Inferior parietal cortex (tissue), 1 donor: ENCODE results near the gene RO60.
"Not testable (repeated sequence)": the region's sequence is repeated elsewhere in the genome, so short reads cannot be mapped to it uniquely, and the experiment has no call there.

Source experiments
- DNase-seq: peaks from one replicate; pipeline ENCODE4 v3.0.0-alpha.2; 2016; ENCODE audit errors: extremely low spot score

RO60 gene

DNA sequence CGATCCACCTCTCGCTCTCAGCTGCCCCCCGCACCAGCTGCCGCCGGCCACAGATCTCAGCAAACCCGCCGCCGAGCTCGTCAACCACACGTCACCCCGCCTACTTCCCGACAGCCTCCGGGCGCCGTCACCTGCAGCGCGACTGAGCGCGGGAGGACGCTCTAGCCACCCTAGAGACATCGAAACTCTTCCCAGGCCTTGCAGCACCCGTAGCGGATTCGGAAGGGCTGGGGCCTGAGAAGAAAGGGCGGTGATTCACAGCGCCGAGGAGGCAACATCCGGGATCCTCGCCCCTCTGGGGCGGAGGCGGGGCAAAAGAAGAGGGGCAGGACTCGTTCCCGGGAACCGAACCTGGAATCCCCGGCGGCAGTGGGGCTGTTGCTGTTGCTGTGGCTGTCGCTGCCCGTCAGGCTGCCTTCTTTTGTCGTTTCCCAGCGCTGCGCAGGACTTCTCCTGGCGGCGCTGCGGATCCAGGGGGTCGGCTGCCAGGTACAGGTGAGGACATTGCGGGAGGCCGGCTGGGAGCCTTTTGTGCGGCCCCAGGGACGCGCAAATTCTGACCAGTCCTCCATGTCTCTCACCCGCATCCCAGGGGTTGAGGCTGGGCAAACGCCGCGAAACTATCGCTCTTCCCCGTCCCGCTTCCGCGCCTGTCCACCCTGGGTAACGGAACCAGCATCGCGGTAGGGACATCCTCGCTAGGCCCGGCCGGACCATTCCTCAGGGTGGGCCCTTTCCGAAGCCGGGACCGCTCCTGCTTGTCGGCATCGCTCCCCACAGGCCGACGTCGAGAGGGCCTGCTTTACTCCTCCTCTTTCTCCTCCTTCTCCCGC is at the start of gene RO60, which contains the start of gene UCHL5:
Gene RO60, plus strand, starts transcription at position 331 of the 833 bp plus-strand sequence. CDS start 9,443 bp downstream, outside the sequence.
Gene UCHL5, minus strand, starts transcription at position 79 of the 833 bp plus-strand sequence. CDS start 100 bp downstream, outside the sequence.
- DNase-seq = peak; percentile 98

DNA sequence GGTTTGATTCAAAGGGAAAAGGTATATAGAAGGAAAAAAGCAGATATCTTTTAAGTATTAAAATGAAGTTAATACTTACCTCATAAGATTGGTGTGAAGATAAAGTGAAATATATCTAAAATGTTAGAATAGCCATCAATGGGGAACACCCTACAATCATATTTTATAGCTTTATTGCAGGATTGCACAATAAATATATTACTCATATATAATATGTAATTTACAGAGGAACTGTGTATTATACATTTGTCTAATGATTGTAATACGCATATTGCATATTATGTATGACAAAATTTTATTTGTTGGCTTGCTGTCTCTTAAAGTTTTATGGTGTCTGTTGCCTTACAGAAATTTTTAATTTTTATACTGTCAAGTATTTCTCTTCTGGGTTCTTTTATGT is 48.0 kb upstream of the RO60 start:
- no peak for DNase-seq

DNA sequence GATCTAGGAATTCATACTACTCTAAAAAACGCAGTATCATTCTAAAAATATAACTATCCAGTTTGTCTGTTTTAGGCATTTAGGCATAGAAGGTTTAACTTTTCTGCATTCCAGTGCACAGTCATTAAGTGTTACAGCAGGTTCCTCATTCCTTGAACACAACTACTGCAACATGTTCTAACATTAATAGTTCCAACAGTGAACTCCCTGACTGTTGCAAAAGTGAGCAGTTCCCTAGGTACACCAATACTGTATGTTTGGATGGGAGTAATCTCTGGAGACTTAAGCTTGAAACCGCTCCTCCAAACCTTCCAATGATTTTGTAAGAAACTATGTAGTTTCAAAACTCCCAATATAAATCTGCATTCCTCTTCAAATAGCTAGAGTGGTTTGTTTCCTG is 46.4 kb upstream of the RO60 start:
- DNase-seq = no peak

DNA sequence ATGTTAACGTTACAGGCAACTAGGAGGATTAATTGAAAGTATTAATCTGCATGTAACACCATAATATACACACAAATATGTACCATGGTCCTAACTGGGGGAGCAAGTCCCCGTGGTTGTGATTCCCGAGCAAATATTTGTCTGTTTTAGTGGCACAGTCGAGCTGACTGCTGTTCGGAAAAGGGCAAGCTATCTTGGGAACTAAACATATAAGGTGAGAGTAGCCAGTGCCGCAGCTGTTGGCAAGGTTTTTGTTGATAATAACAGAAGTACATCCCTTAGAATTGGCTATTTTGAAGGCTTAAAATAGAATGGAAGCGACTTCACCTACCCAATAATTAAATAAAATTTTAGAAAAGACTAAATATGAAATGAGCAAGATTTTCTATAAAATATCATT is 45.7 kb upstream of the RO60 start:
- no peak for DNase-seq

DNA sequence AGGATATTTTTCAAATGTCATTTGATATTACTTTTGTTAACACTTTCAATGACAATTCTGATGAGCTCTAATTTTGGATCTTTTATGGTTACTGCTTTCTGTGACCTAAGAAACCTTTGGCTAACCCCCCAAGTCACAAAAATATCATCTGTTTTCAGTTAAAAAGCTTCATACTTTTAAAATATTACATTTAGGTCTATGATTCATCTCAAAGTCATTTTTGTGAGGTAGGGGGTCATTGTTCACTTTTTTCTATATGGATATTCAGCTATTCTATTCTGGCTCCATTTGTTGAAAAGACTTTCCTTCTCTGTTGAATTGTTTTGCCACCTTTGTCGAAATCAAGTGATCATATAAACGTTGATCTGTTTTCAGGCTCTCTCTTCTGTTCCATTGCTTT is 45.0 kb upstream of the RO60 start:
- no peak for DNase-seq

DNA sequence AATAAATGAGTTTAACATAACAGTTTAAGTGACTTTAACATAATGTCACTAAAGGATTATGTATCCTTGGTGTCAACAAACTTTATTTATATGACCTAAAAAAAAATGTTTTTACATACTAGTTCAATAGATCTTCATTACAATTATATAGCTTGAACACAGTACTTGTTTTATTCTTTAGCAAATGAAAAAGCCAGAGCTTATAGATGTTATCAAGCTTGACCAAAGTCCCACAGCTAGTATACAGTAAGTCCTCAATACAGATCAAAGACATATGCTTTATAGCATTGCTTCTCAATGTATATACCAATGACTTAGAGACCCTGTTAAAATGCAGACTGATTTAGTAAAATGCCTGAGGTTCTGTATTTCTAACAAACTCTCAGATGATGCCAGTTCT is 42.6 kb upstream of the RO60 start:
- DNase-seq = no peak

DNA sequence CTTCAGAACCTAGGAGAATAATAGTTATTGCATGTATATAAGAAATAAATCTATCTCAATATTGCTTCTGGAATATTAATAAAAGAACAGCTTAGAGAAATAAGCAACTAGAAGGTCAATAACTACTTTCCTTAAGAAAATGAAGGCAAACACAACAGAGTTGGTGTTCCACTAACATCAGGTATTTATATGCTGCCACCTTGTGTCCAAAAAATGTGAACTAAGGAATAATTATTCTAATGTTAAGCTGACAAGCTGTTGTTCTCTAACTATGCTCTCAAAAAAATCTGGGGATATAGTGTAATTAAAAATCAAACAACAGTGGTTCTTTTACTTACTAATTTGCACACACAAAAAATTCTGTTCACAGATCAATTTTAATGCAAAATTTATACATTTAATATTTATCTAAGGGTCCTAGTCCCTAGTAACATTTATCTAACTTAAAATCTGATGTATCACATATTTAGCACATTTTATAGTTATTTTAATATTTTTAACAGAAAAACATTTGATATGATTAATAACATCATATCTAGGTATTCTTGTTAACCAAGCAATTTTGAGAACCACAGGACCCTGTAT is 39.9 kb upstream of the RO60 start:
- peak; percentile 82 for DNase-seq

DNA sequence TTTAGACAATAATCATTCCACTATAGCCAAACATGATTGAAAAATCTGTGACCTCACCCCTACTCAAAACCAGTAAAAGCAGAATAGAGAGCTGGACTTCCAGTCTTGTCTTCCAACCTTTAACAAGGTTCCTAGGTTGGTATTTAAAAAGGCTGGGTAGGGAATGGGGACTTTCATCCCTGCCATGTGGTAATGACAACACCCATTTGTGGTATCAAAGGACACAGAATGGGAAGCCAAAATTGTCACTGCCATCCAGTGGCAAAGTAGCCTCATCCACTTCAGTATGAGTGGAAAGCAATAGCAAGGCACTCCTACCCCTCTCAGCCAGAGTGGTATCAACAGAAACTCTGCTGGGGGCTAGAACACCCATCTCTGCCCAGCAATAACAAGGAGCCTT is 34.2 kb upstream of the RO60 start:
- DNase-seq = no peak

DNA sequence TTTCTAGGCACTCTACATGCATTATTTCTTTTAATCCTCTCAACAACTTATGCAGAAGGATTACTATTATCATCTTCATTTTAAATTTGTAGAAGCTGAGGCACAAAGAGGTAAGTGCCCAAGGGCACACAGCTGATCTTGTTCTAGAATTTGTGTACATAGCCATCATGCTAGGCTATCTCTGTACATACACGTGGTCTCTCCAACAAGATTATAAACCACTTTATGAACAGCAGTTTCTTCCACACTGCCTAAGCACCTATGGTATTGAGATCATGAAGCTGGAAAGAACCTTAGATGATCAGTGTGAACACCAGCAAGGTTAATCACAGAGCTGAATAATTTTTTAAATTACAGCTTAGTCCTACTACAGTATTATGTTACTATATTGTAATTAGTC is 29.1 kb upstream of the RO60 start:
- DNase-seq = no peak

DNA sequence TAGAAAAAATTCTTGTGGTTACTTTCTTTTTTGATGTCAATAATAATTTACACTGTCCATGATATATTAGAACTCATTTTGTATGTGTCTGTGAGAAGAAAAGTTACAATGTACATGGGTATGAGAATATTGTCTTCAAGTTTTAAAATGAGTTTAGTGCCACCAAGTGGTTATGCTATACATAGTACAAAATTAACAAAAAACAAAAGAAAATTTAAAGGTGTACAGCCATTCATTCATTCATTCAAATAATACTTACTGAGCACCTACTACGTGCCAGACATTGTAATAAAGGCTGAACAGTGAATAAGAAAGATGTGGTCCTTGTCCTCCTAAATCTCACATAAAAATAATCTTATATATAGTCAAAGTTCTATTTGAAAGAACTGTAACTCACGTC is 28.0 kb upstream of the RO60 start:
- no peak for DNase-seq

DNA sequence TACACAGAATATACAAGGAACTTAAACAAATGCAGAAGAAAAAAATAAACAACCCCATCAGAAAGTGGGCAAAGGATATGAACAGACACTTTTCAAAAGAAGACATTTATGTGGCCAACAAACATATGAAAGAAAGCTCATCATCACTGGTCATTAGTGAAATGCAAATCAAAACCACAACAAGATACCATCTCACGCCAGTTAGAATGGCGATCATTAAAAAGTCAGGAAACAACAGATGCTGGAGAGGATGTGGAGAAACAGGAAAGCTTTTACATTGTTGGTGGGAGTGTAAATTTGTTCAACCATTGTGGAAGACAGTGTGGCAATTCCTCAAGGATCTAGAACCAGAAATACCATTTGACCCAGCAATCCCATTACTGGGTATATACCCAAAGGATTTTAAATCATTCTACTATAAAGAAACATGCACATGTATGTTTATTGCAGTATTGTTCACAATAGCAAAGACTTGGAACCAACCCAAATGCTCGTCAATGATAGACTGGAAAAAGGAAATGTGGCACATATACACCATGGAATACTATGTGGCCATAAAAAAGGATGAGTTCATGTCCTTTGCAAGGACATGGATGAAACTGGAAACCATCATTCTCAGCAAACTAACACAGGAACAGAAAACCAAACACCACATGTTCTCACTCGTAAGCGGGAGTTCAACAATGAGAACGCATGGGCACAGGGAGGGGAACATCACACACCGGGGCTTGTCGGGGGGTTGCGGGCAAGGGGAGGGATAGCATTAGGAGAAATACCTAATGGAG is 26.6 kb upstream of the RO60 start:
- not testable (repeated sequence) for DNase-seq

DNA sequence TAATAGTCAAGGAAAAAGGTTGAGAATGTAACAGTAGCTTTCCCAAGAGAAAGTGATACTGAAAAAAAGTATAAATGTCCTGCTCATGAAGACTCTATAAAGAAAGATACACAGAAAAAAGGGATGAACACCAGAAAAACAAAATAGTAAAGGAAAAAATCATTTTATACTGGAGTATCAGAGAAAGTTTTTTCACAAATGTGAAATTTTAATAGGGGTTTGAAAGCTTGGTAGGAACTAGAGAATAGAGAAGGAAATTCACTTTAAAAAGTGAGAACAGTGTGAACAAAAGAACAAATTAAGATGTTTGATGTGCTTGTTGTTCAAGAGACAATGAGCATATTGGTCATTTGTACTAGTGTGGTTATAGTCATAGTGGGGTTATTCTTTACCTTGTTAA is 25.8 kb upstream of the RO60 start:
- DNase-seq = no peak

DNA sequence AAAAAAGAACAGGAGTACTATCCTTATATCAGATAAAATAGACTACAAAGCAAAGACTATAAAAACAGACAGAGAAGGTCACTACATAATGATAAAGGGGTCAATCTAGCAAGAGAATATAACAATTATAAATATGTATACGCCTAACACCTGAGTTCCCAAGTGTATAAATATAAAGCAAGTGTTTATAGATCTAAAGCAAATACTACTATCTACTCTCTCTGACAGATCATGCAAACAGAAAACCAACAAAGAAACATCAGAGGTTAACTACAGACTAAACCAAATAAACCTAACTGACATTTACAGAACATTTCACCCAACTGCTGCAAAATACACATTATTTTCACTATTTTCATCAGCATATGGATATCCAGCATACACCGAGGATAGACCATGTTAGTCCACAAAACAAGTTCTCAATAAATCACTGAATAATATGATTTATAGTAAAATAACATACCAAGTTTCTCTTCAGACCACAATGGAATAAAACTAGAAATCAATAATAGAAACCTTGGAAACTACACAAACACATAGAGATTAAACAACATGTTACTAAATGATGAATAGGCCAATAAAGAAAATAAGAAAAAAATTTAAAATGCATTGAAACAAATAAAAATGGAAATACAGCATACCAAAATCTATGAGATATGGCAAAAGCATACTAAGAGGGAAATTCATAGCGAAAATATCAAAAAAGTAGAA is 22.9 kb upstream of the RO60 start:
- DNase-seq = no peak

DNA sequence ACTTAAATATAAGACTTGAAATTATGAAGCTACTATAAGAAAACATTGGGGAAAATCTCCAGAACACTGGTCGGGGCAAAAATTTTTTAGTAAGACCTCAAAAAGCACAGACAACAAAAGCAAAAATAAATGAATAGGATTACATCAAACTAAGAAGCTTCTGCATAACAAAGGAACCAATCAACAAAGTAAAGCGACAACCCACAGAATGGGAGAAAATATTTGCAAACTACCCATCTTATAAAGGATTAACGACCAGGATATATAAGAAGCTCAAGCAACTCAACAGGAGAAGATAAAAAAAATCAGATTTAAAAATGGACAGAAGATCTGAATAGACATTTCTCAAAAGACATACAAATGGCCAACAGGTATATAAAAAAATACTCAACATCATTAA is 19.4 kb upstream of the RO60 start:
- no peak for DNase-seq

DNA sequence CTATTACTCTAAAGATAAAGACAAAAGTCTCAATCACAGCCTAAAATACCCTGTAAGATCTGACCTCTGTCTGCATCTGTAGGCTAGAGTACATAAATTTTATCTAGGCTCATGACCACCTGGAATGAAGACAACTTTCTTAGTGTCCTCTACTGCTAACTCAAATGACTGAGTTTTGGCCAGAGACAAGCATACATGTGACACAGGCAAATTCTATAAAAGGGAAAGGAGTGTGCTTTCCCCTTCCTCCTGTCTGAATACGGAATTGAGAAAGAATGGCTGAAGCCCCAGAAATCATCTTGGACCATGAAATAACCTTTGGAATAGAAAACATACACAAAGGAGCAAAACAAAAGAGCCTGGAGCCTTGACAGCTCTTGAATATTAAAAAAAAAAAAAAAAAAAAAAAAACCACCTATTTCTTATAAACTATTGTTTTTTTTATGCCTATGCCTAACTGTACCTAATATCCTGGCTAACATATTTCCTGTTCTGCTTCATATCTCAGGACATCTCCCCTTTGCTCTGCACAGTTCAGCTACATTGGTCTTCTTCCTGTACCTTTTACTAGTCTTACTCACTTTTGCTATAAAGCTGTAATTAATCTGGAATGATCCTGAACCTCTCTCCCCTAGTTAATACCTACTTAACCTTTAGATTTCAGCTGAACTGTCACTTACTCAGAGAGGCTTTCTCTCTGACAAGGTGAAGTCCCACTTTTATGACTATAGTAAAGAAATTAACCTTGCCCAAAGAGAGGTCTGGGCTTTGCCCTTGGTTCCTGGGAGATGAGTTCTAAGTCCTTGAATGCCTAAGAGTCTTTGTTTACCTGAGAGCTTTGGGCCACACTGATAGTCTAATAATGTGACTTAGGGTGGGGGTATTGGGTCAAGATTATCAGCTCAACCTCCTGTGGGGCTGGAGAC is 16.4 kb upstream of the RO60 start:
- DNase-seq = no peak

DNA sequence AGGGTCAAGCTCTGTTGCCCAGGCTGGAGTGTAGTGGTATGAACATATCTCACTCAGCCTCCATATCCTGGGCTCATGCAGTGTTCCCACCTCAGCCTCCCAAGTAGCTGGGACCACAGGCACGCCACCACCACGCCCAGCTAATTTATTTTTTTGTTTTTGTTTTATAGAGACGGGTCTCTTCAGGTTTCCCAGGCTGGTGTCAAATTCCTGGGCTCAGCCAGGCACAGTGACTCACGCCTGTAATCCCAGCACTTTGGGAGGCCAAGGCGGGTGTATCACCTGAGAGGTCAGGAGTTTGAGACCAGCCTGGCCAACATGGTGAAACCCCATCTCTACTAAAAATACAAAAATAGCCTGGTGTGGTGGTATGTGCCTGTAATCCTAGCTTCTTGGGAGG is 10.5 kb upstream of the RO60 start:
- not testable (repeated sequence) for DNase-seq

DNA sequence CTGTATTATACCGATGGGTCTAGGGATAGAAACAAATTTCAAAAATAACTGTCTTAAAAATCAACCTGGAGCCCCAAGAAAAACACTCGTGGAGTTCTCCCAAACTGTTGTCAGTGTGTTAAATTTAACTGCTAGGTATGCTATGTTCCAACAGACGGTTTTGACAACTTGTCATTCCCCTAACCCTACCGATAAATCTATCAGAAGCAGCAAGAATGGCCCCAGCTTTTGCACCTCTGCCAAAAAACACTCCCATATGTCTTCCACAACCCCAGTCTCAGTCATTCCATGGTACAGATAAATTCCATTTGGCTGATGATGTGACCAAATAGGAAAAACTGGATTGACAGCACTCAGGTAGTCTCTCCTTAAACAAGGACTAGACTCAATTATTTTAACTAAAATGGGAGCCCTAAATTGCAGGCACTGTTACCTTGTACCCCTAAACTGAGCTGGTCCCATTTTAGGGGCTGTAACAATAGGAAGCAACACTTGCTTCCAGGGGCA is 5.2 kb upstream of the RO60 start:
- no peak for DNase-seq

DNA sequence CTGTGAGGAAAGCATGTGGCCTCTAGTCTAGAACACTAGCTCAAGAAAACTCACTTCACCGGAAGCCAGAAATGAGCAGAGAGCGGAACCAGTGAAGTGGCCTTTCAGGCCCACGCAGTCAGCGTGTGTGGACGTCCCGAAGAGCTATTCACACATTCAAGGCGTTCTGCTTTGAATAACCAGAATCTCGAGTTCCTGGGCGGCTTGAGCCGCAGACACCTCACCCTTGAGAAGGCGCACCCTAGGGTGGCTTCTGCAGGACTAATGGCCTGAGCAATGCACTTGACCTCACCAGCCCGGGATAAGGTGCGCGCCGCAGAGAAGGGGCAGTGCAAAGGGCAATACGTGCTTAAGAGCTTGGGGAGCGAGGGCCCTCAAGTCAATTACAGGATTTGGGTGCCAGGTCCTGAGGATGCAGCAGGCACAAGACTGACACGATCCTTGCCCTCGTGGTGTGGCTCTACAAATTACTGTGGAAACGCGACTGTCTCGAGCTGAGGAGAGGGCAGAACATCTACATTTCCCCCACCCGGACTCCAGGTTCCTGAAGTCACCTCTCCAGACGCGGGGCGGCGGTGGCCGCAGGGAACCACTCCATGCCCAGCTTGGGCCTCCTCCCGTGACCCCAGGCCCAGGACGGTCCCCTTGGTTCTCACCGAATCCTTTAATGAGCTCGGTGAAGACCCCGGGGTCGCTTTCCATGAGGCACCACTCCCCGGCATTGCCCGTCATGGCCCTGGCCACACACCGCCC is 707 bp upstream of the RO60 start:
- DNase-seq = no peak

DNA sequence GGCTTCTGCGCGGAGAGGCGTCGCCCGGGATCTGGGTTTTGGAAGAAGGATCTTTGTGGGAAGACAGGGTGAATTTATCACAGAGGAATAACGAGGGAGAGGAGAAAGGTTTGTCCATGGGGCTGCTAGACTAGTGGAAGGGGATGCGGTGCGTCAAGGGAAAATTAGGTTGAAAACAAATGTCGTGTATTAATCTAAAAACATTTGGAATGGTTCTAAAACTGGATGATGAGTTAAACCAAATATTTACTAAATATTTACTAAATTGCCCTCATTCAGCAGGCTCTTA is 647 bp downstream of the RO60 start:
- DNase-seq = no peak

DNA sequence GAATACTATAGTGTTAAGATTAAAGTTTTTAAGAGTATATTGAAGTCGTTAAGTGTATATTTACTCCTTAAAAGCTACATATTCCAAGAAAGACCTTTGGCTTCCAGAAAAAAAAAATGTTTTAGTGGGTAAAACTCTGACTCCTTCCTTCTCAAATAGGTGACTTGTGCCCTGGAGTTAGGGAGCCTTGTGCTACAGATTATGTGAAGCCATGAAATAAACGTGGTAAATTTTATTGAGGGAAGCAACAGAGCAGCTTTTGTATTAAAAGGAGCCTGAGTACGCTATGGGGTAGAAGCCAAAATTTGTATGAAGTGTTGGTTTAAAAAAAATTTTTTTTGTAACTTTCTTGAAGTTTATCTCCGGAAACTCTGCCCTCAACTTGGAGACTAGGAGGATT is 994 bp downstream of the RO60 start:
- no peak for DNase-seq
